Fibroblast of lung (primary cell): ENCODE results near the gene PPIE. TPM values are rescaled to one million over a fixed set of nuclear protein-coding genes. Genes with fewer than 3 reads are reported as not detected.

Experiments used
- DNase-seq, 2 donors: peaks; one replicate each; pipeline versions ENCODE4 v3.0.0 to v3.0.0-alpha.2; 2010; ENCODE audit warnings: low read depth in 2 of 2
- H2AFZ ChIP-seq: 2 replicates; pipeline ENCODE4 v1.5.1; 2012; ENCODE audit warnings: low read length, control low read depth, inconsistent platforms
- H3K27ac ChIP-seq: 2 replicates; pipeline ENCODE4 v1.5.1; 2011; ENCODE audit warnings: low read length, control low read depth; ENCODE audit not compliant: insufficient read depth
- H3K27me3 ChIP-seq: 2 replicates; pipeline ENCODE4 v1.5.1; 2011; ENCODE audit warnings: mild to moderate bottlenecking, low read length; ENCODE audit not compliant: control insufficient read depth, insufficient read depth
- H3K36me3 ChIP-seq: 2 replicates; pipeline ENCODE4 v1.5.1; 2011; ENCODE audit warnings: low read length; ENCODE audit not compliant: control insufficient read depth, insufficient read depth
- H3K4me1 ChIP-seq: 2 replicates; pipeline ENCODE4 v1.5.1; 2011; ENCODE audit warnings: low read length; ENCODE audit not compliant: control insufficient read depth, insufficient read depth; ENCODE audit errors: extremely low read depth
- H3K4me2 ChIP-seq: 2 replicates; pipeline ENCODE4 v1.5.1; 2011; ENCODE audit warnings: low read length, control low read depth; ENCODE audit not compliant: insufficient read depth; ENCODE audit errors: extremely low read depth
- H3K4me3 ChIP-seq, 4 experiments: fragments of 200-600 bp in 1 of 4; sonication (generic) in 1 of 4; replicated peaks in 1 of 4; 2 replicates each; pipeline ENCODE4 v1.5.1; 2011 to 2016; ENCODE audit warnings: low read length in 4 of 4, low read depth in 3 of 4, mild to moderate bottlenecking in 3 of 4, control low read depth in 2 of 4, inconsistent platforms in 1 of 4, mixed read lengths in 1 of 4; ENCODE audit not compliant: insufficient read depth in 1 of 4; ENCODE audit errors: control extremely low read depth in 1 of 4
- H3K79me2 ChIP-seq: 2 replicates; pipeline ENCODE4 v1.5.1; 2012; ENCODE audit warnings: mild to moderate bottlenecking, low read length, inconsistent platforms; ENCODE audit not compliant: control insufficient read depth, insufficient read depth
- H3K9ac ChIP-seq: 2 replicates; pipeline ENCODE4 v1.5.1; 2011; ENCODE audit warnings: mild to moderate bottlenecking, low read length, control low read depth; ENCODE audit not compliant: insufficient read depth
- H3K9me3 ChIP-seq: 2 replicates; pipeline ENCODE4 v1.5.1; 2012; ENCODE audit warnings: low read depth, low read length; ENCODE audit not compliant: control insufficient read depth, insufficient read depth
- H4K20me1 ChIP-seq: 2 replicates; pipeline ENCODE4 v1.5.1; 2011; ENCODE audit warnings: low read length; ENCODE audit not compliant: control insufficient read depth, insufficient read depth; ENCODE audit errors: extremely low read depth
- CTCF ChIP-seq, 2 donors: IDR thresholded peaks in 1 of 2; conservative IDR thresholded peaks in 1 of 2; 1 replicate in 1 of 2; 2 replicates in 1 of 2; pipeline ENCODE4 v1.5.1; 2011 to 2012; ENCODE audit warnings: low read length in 2 of 2, control low read depth in 1 of 2, inconsistent platforms in 1 of 2, low read depth in 1 of 2, mild to moderate bottlenecking in 1 of 2
- EZH2 ChIP-seq: IDR thresholded peaks from 2 replicates; pipeline ENCODE4 v1.5.1; 2012; ENCODE audit warnings: low read length, control low read depth, mild to moderate bottlenecking; ENCODE audit errors: missing control alignments
- polyA plus RNA-seq, 2 donors: library from polyadenylated mRNA; depleted of rRNA in 1 of 2; stranded (reverse) in 1 of 2; unstranded in 1 of 2; fragments of >200 nt; gene quantifications; 2 replicates each; pipeline ENCODE4 v1.2.1, GENCODE V29; 2011 to 2012; ENCODE audit warnings: missing spikeins in 1 of 2
- total RNA-seq: library from RNA; depleted of rRNA; stranded (reverse); fragments of >200 nt; gene quantifications from 2 replicates; pipeline ENCODE4 v1.2.1, GENCODE V29; 2014

Gene PPIE
- total and polyA plus RNA-seq, 2 donors (not counting 1 experiment from before 2014, with no cell fraction given): 38.8 to 58.8 TPM

DNA sequence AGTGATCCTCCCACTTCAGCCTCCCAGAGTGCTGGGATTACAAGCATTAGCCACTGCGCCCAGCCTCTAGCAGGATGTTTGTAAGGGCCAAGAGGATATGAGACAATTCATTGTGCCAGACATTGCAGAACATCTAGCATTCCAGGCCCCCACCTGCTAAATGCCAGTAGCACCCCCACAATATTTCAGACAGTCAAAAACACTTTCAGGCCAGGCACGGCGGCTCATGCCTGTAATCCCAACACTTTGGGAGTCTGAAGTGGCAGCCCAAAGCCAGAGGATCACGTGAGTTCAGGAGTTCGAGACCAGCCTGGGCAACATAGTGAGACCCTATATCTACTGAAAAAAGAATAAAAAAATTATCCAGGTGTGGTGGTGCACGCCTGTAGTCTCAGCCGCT is 12.9 kb downstream of the PPIE start:
- Histone ChIP-seq H3K27ac (no peak overlapping the region), H4K20me1 (no peaks in the 10 kb centered on the region), H3K4me1 (peaks cover 4% of the 10 kb centered on the region), H3K36me3 (peaks cover 22% of the 10 kb centered on the region), H3K27me3 (no peaks in the 10 kb centered on the region), H2AFZ (no peak overlapping the region), H3K4me3 (no peak overlapping the region), H3K9ac (no peak overlapping the region), H3K9me3 (no peaks in the 10 kb centered on the region), H3K79me2 (no peaks in the 10 kb centered on the region), H3K4me2 (no peak overlapping the region)
- DNase-seq: no peak
- TF ChIP-seq CTCF (conservative IDR thresholded peaks at IDR 0.05 in 1 of 2, IDR thresholded peaks at IDR 0.05 in 1 of 2; ENCODE audit: low read depth in 1 of 2, low read length in 2 of 2) (no peak), EZH2 (no peak)

DNA sequence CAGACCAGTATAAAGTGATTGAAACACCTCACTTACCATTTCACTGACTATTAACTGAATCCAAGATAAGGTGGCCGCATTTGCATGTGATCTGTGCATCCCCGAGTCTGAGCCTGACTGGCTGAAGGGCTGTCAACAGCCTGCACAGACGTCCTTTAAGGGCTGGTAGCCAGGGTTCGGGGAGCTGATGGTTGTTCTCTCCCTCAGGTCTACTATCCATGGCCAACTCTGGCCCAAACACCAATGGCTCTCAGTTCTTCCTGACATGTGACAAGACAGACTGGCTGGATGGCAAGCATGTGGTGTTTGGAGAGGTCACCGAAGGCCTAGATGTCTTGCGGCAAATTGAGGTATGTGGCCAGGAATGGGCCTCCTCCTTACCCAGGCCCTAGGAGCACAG is 14.0 kb downstream of the PPIE start:
- TF ChIP-seq CTCF (conservative IDR thresholded peaks at IDR 0.05 in 1 of 2, IDR thresholded peaks at IDR 0.05 in 1 of 2; ENCODE audit: low read depth in 1 of 2, low read length in 2 of 2): no peak
- no peak for TF ChIP-seq EZH2
- Histone ChIP-seq H3K36me3 (peaks cover 24% of the 10 kb centered on the region), H3K4me3 (no peak overlapping the region), H2AFZ (no peak overlapping the region), H3K9me3 (no peaks in the 10 kb centered on the region), H3K4me2 (no peak overlapping the region), H3K79me2 (no peaks in the 10 kb centered on the region), H3K27ac (no peak overlapping the region), H4K20me1 (no peaks in the 10 kb centered on the region), H3K27me3 (no peaks in the 10 kb centered on the region), H3K9ac (no peak overlapping the region), H3K4me1 (peaks cover 4% of the 10 kb centered on the region)
- no peak for DNase-seq

GRCh38 chr1:39753132-39754025 is 14.7 kb downstream of the PPIE start:
- H3K27ac ChIP-seq: no peak overlapping the region
- no peak for DNase-seq
- no peak overlapping the region for H3K9ac ChIP-seq
- no peak overlapping the region for H2AFZ ChIP-seq
- H3K4me2 ChIP-seq: no peak overlapping the region
- peaks cover 24% of the 10 kb centered on the region for H3K36me3 ChIP-seq
- no peaks in the 10 kb centered on the region for H3K9me3 ChIP-seq
- no peak for TF ChIP-seq CTCF (conservative IDR thresholded peaks at IDR 0.05 in 1 of 2, IDR thresholded peaks at IDR 0.05 in 1 of 2; ENCODE audit: low read depth in 1 of 2, low read length in 2 of 2)
- no peak for TF ChIP-seq EZH2
- H3K27me3 ChIP-seq: no peaks in the 10 kb centered on the region
- H3K79me2 ChIP-seq: no peaks in the 10 kb centered on the region
- H3K4me3 ChIP-seq: no peak overlapping the region
- peaks cover 4% of the 10 kb centered on the region for H3K4me1 ChIP-seq
- H4K20me1 ChIP-seq: no peaks in the 10 kb centered on the region
